LoVo (cell line): ENCODE data around the gene AMIGO1.

ENCODE experiments used
- DNase-seq: peaks from one replicate; pipeline ENCODE4 v3.0.0-alpha.2; 2016; ENCODE audit warnings: low spot score

The AMIGO1 gene

DNA sequence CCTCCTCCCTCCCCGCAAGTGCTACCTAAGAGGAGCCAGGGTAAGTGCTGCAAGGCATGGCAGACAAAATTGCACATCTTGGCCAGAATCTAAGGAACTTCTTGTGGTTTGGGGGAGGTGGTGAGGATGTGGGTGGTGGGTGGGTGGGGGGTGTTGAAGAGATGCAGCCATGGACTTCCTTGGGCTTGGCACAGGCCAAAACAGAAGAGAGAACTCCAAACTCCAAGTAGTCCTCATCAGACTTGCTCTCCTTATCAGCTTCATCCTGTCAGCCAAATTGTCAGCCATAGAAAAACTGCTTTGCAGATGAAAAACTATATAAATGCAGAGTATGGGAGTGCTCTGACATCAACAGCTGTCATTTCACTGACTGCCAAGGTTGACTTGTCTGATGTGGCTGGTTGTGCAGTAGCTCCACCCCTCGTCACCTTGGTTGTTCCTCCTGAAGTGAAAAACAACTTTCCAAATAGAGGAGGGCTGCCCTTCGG is 7.1 kb downstream of the AMIGO1 start:
- no peak for DNase-seq

DNA sequence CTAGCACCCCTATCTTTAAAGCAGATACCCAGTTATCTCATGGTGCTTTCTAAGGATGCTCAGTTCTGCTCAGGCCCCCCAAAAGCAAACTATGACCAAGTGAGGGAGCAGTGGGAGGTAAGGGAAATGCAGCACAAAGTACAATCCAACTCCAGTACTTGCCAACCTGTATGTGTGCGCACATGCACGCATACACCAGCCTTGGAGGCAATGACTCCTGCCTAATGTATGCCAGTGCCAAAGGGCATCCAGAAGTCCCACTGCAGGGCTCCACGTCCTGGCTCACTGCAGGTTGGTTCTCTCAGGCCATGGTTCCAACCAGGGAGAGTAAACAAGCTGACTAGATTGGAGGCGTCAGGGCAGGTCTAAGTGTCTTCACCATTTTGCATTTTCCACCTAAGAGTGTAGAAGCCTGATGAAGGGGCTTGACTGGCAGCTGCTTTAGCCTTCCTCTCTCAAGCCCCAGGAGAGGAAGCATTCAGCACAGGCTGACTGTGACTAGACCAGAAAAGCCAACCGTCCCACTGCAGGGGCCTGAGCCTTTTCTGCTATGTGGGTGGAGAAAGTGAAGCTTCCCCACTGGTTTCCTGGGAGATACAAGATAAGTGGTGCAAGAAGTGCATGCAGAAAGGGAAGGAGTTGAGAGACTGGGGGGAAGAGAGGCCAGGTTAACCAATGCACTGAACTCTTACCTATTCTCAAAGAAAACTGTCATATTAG is 7.7 kb downstream of the AMIGO1 start:
- DNase-seq, result no peak

DNA sequence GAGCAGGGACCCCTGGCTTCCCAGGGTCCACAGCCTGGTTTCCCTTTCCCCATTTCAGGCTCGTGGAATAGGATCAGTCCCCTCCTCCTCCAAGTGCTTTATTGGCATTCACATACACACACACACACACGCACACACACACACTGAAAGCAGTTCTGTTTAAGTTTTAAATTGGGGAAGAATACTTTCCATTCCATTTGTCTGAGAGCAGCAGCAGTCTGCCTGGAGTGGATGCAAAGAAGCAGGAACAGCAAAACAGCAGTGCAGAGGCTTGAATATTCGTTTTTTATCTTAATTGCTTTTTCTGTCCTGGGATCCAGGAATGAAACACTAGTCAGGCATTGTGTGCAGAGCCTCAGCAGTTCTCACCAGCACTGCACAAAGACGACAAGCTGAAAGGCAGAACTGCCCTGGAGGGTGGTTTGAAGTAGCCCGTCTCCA is 8.6 kb downstream of the AMIGO1 start:
- DNase-seq, result no peak

DNA sequence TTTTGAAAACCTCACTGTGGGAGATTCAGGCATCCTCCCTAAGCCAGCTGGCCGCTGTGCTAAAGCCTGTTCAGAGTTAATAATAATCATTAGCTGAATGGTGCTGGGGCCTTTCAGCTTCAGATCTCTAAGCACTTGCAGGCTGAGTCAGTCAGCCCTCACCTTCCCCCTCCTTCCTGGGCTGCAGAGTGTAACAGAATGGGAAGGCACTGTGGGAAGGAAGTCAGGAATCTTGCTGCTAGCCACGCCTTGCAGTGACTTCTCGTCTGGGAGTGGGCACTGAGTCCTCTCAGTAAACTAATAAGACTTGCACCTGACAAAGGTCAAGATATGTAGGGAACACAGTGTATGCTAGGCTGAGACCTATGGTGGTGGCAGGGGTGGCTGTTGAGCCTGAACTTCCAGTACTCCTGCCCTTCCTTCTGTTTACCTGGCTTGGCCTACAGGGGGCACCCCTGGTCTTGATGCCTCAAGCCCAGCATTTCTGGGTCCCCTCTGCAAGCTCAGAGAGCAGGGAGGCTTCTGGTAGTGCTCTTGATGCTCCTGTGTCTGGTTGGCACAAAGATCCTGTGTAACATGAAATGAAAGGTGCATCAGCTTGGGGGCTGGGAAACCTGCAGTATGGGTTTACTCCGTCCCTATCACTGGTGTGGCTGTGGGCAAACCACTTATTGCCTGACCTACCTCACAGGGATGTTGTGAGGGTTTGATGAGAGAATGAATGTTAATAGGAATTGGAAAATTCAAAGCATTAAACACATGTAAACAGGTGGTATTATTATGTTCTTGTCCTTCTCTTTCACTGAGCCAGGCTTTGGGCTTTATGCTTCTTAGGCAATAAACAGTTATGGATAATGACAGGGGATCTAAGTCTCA is 9.6 kb downstream of the AMIGO1 start:
- peak; percentile 25 for DNase-seq

DNA sequence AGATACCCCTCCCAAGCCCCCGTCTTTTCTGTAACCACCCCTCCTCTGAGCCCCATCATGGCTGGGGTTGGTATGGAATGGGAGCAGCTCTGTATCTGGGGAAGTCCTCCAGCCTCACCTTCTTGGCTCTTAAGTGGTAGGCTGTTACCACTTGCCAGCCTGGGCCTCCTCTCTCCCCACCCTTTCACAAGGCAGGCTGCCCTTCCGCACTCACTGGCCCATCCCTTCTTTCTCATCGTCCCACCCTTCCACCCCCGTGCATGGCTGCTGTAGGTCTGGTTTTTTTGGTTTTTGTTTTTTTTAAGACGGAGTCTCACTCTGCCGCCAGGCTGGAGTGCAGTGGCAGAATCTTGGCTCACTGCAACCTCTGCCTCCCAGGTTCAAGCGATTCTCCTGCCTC is 10.4 kb downstream of the AMIGO1 start:
- DNase-seq, result no peak

DNA sequence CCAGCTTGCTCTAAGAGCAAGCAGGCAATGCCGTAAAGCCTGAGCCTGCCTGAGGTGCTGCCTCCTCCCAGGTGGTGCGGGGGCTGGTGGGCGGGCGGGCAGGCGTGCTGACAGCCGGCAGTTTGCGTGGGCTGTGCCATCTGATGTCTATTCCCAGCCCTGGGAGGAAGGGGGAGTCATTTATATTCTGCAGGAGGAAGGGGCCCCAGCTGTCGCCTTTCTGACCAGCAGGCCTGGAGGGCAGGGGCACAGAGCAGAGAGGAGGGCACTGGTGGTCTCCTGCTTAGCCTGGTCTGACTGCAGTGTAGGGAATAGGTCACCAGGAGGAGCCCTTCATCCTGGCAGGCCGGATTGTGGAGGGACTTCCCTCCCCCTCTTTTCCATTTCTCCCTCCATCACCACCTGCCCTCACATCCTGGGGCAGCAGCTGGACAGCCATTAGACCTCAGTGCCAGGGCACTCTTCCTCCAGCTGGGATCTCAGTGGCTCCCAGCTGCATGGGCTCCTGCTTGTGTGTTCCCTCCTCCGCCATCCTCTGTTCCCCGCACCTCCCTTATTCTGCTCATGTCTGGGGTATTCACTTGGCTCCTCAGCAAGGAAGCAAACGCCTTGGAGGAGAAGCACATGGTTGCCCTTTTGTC is 11.2 kb downstream of the AMIGO1 start:
- no peak for DNase-seq

DNA sequence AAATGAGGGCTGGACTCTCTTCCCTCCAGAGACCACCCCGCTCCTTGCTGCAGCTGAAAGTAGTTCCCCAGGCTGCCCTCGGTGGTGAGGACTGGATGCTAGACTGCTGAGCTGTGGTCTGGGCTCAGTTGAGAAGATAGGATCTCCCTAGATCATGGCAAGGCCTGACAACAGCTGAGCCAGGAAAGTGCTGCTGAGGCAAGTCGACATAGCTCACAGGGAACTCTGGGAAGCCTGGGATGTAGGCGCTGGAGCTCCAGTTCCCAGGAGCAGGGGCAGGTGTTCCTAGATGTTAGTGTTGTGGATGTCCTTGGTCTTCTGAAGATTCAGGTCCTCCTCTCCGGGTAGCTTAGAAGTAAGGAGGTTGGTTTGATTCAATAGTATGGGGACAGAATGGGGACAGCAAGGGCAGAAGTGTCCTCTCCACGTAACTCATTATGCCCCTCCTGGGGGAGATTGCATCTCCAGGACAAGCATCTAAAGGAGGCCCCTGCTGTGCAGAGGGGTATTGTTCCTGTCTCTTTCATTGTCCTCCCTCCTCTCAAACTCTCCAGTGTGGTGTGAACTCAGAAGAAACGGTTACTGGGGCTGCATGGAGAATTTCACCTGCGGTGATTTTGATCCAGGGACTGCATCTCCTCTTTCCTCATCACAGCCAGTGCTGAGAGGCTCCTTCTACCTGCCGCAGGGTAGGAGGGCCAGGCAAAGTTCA is 11.9 kb downstream of the AMIGO1 start:
- no peak for DNase-seq

DNA sequence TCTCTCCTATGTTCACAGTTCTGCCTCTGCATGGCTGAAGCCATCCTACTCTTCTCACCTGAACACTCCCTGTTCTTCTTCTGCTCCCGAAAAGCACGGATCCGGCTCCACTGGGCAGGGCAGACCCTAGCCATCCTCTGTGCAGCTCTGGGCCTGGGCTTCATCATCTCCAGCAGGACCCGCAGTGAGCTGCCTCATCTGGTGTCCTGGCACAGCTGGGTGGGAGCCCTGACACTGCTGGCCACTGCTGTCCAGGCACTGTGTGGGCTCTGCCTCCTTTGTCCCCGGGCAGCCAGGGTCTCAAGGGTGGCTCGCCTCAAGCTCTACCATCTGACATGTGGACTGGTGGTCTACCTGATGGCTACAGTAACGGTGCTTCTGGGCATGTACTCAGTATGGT is 13.8 kb downstream of the AMIGO1 start:
- DNase-seq, result no peak

DNA sequence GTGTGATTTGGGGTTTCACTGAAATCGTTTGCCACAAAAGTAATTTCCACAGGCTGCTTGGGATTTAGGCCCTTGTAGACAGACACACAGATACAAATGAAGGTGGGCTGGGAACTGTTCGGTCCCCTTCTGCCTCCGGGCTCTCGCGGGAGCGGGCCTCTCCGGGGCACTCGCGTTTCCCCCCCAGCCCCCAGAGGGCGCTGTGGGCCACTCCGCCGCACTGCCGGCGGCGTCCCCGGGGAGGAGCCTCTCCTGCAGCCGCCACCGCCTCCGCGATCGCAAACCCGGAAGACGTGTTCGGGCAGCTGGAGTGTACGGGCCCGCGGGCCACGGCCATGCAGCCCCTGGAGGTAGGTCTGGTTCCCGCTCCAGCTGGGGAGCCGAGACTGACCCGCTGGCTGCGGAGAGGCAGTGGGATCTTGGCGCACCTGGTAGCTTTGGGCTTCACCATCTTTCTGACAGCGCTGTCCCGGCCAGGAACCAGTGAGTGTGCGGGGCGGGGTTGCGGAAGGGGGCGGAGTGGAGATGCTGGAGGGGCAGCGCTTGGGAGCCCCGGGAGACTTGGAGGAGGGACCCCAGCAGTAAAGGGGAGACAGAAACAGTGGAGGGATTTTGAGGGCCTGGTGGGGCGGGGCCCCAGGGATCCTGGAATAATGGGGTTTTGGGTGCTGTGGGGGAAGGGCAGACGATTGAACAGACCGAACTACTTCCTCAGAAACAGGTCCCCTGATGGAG is 15.6 kb downstream of the AMIGO1 start, which contains the start of gene CYB561D1:
TSS of gene CYB561D1 (plus strand) at position 290 of the 735 bp plus-strand sequence. CDS start at position 336, 46 bp downstream.
- DNase-seq, result peak; percentile 84

DNA sequence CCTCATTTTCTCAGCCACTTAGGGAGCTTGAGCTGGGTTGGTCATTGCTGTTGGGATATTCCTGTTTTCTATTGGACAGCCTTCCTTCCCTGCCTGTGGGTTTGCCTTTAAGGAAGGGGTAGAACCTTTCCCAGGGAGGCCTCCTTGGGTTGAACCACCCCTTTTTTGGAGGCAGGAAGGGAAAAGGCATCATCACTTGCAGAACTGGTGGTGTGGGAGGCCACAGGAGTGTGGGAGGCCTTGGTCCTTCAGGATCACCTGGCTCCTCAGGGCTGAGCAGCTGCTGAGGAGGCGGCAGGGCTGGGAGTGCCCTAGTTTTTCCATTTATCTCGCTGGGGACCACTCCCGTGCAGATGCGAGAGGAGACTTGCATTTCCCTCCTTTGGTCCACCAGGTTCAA is 16.3 kb downstream of the AMIGO1 start:
- no peak for DNase-seq

DNA sequence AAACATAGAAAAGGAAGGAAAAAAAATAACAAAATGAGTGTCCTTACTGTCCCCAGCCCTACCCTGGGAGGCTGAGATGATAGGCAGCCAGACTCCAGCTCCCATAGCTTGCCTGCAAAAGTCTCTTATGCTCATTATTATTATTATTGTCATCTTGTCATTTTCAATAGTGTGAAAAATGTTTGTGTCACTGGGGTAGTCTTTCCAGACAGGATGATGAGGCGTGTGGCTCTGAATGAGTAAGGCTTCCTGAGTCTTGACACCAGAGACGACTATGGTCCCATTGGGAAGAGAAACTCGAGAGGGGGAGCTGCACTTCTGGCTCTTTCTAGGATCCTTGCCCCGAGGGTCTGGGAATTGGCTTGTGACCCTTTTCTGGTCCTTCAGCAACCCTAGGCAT is 16.7 kb downstream of the AMIGO1 start:
- no peak for DNase-seq

DNA sequence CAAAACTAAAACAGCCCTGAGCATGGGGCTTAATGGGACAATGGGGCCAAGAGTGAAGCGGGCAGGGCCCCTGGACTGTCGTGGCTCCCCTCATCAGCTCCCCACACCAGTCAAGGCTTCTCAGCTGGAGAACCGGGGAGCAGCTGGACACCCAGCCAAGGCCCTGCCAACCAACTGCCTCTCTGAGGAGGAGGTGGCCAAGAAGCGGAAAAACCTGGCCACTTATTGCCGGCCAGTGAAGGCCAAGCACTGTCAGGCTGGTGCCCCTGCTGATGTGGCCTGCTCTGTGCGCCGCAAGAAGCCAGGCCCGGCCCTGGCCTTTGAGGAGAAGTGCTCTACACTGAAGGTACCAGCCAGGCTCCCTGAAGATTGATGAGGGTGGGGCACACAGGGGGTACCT is 18.2 kb downstream of the AMIGO1 start:
- no peak for DNase-seq

DNA sequence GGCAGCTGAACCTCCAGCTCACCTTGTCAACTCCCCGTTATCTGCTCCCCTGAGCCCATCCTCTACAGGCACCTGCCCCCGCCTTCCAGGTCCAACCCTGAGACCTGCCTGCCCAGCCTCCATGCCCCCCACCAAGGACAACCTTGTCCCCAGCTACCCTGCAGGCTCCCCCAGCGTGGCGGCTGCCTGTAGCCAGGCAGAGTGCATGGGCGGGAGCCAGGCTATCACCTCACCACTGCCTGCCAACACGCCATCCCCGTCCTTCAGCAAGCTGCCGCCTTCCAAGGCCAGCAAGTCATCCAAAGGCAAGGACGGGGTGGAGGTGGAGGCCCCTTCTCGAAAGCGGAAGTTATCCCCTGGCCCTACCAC is 18.6 kb downstream of the AMIGO1 start:
- no peak for DNase-seq

DNA sequence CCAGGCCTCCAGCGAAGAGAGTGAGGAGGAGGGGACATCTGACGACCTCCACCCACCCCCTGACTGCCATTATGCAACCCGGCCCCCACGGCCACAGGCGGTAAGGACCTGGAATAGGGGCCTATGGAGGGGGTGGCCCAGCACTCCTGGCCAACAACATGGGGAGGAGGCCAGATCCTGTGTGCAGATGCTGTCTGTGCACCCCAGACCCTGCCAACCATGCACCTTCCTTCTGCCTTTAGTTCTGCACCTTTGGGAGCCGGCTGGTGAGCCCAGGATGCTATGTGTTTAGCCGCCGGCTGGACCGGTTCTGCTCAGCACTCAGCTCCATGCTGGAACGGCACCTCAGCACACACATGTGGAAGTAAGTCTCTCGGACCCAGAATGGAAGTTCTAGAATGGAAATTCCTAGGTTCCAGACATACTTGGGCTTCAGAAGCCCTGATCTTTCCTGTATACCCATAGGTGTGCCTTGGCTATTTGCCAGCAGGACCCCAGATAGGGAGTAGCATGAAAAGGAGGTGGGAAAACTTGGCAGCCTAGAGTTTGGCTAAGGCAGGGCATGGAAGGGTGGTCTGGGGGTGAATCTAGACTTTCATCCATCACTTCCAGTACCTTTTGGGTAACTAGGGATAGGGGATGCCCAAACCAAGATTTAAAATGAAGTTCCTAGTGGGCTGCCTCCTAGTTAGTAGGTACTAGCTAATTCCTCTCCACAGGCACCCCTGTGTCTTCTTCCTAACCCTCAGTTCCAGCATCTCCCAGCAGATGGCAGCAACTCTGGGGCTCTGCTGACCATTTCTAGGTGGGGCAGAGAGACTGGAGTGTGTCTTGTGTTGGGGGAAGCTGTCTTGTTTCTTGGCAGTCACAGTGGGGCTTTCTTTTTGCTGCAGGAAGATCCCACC is 19.2 kb downstream of the AMIGO1 start:
- peak; percentile 46 for DNase-seq

DNA sequence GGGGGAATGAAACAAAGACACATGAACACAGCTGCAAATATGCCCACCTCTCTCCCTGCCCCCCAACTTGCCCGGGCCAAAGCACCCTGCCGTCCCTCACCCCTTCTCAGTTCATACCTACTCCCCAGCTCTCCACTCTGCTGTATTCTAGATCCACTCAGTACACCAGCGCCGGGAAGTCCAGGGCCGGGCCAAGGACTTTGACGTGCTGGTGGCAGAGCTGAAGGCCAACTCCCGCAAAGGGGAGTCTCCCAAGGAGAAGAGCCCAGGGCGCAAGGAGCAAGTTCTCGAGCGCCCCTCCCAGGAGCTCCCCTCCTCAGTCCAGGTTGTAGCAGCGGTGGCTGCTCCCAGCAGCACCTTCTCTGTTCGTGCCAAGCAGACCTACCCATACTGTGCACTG is 20.8 kb downstream of the AMIGO1 start:
- DNase-seq, result no peak

DNA sequence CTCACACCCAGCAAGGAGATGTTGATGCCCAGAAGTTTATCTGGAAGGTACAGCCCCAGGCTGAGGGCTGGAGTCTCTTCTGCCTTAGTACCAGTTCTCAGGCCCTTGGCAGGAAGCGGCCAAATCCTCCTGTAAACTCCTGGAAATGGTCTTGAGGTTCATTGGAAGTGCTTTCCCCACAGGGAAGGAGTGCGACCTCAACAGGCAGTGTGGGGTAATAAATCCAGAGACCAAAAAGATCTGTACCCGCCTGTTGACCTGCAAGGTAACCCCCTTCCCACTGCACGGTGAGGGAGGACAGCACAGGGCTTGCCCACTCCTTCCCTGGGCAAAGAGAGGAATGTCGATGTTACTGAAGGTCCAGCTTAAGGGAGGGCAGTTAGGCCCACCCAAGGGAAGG is 21.3 kb downstream of the AMIGO1 start:
- no peak for DNase-seq

DNA sequence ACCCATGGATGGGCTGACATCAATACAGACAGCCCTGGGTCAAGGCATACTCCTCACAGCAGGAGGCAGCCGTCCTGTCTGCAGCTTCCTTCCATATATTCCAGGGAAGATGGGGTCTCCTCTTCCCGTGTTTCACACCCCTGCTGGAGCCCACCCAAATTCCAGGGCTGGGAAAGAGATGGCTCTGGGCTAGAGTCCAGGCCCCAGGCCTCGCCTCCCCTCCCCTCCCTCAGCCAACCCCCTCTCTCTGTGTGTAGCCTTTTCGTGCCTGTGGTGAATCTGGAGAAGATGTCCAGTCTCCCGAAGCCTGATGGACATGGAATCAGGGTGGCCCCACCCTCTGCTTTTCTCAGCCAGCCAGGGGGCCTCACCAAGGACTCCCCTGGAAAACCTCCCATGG is 22.3 kb downstream of the AMIGO1 start:
- no peak for DNase-seq

DNA sequence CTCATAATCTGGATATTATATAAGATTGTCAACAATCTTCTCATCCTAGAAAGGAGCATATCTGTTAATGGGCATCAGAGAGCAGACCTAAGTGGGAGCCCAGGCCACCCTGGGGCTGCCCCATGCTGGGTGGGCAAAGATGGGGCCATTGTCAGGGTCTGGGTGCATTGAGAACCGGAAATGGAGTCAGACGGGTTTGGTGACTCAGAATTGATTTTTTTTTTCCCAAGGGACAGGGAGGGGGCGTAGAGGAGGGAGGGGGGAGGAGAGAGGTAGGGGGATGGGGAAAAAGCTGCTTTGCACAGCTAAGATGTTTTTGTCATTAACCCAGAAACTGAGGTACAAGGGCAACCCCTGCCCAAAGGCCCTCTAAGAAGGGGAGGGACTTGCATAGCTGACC is 24.5 kb downstream of the AMIGO1 start:
- no peak for DNase-seq

DNA sequence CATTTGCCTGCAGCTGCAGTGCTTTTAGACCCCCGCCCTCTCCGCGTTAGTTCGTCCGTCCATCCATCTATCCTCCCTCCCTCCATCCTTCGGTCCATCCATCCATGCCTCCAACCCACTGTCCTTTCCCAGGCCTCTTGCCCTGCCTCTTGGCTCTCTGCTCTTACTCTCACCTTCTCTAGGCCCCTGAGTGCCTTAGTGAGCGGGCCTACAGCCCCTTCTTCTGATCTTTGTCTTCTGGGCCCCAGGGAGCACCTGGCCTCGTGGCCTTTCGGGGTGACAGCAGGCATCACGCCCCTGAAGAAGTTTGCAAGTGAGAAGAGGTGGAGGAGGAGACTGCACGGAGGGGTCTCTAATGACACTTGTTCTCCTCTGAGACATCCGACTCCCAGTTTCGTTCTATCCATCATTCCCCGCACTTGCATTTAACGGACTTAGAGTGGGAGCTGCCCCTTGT is 25.0 kb downstream of the AMIGO1 start:
- no peak for DNase-seq
